GM19467 (cell line): ENCODE results near the gene FOXL3.
"Not testable (repeated sequence)": the region's sequence is repeated elsewhere in the genome, so short reads cannot be mapped to it uniquely, and the experiment has no call there.

Experiments
- ATAC-seq: cut with Tn5 transposase; IDR thresholded peaks from one replicate; pipeline ENCODE4 v1.9.1; 2021; ENCODE audit warnings: mild to moderate bottlenecking, moderate library complexity; ENCODE audit not compliant: unreplicated experiment

Gene FOXL3

GRCh38 chr7:286266-286665 lies 3.7 kb upstream of the FOXL3 start:
- ATAC-seq = no peak

DNA sequence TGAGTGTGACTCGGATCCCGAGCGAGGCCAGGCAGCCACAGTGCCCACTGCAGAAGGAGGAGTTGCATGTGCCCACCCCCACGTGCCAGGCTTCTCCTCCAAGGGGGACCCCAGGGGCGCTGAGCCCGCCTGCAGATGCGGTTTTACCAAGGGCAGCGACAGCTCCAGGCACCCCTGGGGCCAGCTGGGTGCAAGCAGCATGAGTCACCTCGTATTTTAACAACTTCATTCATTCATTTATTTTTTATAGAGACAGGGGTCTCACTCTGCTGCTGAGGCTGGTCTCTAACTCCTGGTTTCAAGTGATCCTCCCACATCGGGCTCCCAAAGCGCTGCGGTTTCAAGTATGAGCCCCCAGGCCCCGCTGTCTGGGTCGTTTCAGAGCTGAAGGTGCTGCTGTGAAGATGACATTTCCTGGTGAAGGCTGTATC lies 1.3 kb upstream of the FOXL3 start:
- ATAC-seq = no peak

DNA sequence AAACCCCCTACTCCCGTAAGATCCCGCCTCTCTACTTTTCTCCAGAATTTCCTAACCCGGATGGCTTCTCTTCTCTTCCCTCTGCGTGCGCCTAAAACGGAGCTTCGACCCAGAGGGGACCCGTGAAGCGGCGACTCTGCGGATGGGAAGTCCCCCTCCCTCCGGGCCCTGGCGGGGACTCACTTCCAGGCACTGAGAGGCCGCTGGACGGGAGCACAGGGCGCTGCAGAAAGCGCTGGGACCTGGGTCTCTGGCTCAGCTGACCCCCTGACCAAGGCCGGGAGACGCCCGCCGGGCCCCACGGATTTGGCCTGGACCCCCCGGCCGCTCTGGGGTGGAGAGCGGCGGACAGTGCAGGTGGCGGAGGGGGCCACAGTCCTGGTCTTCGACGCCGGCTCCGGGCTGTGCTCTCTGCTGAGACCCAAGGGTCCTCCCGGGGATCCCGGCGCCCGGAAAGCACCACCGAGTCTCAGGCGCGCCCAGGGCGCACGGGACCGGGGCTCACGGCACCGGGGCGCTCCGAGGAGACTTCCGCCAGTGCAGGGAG lies 688 bp upstream of the FOXL3 start:
- ATAC-seq = no peak

DNA sequence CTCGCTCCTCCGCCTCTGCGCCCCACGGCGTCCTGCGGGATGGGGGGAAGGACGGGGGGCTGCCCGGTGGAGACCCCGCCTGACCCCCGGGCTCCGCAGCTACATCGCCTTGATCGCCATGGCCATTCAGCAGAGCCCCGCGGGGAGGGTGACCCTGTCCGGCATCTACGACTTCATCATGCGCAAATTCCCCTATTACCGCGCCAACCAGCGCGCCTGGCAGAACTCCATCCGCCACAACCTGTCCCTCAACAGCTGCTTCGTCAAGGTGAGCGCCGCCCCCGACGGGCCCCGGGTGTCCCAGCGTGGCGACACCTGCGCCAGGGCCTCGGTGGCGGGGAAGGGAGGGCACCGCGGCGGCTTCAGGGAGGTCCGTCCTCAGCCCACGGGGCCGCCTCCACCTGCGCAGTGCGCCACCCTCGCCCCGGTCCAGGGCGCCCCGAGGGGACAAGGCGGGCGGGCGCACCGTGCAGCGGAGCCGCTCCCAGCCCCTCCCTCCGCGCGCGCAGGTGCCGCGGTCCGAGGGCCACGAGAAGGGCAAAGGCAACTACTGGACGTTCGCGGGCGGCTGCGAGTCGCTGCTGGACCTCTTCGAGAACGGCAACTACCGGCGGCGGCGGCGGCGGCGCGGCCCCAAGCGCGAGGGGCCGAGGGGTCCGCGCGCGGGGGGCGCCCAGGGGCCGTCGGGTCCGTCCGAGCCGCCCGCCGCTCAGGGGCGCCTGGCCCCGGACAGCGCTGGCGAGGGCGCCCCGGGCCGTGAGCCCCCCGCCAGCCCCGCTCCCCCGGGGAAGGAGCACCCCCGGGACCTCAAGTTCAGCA lies 793 bp downstream of the FOXL3 start:
- ATAC-seq = no peak

GRCh38 chr7:291373-292092 lies 1.6 kb downstream of the FOXL3 start:
- no peak for ATAC-seq

DNA sequence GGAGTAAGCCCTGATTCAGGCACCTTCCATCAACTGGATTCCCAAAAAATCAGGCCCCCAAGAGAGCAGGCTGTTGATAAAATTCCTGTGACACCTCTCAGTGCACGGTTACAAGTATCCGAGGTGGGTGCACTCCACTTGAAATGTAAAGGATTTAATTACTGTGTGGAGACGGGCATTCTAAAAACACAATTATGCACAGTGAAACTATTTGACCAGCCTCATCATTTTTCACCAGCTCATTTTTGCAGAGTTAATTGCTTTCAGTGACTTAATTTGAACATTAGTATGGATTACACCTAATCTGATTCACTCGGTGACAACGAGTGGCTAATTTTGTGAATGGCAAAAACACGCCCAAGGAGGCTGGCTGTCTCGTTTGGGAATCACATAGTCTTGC lies 2.3 kb downstream of the FOXL3 start:
- no peak for ATAC-seq

- no peak for ATAC-seq
These were observed 2.9 kb downstream of the FOXL3 start for GRCh38 chr7:292826-293225.

GRCh38 chr7:293681-294439 lies 3.9 kb downstream of the FOXL3 start:
- no peak for ATAC-seq

DNA sequence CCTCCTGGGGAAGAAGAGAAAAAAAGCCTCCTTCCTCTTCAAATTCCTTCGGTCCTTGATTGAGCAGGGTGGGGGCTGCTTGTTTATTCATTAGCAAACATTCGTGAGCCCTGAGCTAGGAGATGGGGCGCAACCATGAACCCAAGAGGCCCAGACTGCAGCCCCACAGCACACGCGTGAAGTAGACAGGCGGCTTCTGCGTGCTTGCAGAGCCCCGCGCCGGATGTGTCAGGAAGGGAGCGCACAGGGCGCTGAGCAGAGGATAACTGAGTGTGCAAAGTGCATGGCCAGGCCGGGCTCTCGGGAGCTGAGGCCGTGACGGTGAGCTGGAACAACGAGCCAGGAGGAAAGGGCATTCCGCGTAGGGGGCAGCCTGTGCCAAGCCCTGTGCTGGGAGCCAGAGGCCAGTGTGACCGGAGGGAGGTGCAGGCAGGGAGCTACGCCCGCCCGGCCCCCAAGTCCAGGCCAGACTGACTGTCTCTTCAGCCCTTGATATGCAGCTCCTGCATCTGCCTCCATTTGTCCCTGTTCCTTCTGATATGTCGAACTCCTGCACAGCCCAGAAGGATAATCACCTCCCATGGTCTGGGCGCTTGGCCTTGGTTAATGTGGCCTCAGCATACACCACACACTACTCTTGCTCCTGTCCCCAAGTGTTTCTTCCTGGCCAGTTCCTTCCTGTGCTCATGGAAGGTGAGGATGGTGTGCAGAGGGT lies 4.6 kb downstream of the FOXL3 start:
- no peak for ATAC-seq

DNA sequence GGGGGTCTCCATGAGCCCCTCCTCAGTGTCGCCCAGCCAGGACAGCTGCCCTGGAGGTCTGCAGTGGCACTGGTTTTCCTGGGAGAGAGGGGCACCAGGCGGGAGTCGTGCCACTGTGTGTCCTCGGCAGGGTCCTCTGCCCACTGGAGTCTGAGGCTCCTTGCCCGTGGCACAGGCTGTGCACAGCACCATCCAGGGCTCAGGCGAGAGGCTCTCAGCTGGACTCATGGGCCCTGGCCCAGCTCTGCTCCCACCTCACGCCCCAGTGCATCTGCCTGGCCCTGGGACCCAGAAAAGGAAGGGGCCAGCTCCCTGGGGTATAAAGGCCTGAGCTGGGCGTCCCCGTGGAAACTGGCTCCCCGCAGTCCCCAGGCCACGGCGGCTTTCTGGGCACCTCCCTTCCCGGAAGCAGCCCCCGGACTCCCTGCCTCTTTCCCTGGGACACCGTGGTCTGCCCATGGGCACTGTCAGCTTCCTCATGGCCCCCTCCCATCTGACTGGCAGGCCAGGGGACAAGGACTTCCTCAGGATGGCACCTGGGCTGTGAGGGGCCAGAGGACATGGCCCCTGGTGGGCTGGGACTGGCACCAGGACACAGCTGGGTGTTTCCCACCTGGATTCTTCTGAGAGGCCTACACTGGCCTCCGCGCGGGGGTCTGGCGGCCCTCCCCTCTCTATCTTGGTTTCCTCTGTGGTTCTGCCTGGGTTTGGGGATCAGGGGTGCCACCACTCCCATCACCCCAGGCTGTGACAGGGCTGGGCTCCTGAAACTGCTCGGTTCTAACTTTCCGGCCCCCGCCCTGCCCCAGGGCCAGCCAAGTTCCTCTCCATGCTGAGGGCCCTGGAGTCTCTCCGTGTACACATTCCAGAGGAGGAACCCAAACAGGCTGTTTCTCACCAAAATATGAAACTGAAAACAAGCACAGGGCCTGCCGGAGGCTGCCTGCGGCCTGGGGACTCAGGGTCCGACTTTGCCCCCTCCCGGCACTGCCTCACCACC lies 5.5 kb downstream of the FOXL3 start:
- ATAC-seq = no peak

DNA sequence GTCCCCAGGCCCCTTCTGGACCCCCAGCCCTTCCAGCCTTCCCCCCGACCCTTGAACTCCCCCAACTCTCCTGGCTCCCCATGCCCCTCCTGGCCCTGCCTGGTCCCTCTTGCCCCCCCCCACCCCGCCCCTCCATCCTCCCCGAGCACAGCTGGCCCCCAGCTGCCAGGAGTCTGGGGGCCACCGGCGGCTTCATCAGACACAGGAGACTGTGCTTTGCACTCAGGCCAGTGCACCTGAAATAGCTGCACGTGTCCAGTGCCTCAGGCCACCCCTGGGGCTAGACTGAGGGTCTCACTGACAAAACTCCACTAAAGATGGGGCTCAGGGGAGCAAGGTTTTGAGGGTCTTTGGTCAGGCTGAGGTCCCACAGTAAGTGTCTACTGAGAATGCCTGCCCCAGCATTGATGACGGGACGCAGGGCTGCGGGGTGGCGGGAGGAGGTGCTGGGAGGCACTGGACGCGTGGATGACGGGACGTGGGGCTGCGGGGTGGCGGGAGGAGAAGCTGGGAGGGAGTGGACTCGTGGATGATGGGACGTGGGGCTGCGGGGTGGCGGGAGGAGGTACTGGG lies 6.5 kb downstream of the FOXL3 start:
- ATAC-seq = no peak

DNA sequence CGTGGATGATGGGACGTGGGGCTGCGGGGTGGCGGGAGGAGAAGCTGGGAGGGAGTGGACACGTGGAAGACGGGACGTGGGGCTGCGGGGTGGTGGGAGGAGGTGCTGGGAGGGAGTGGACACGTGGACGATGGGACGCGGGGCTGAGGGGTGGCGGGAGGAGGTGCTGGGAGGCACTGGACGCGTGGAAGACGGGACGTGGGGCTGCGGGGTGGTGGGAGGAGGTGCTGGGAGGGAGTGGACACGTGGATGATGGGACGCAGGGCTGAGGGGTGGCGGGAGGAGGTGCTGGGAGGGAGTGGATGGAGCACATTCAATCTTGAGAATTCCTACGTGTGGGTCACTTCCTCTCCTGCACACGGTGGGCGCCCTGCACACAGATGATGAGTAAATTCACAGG lies 7.2 kb downstream of the FOXL3 start:
- not testable (repeated sequence) for ATAC-seq

- ATAC-seq = no peak
These were observed 7.8 kb downstream of the FOXL3 start for GRCh38 chr7:297611-298374.

DNA sequence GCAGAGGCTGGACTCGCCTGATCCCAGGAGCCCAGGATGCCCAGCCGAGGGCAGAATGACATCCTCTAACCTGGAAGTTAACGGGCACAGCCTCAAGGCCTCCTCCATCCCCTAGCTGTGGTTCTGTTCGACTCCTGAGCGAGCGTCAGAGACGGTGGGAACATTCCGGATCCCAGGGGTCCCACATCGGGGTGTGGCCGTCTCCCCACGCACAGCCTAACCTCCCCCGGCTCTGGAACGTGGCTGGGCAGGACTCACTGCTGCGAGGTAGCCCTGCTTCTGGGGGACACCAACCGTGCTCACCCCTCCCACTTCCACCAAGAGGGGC lies 8.4 kb downstream of the FOXL3 start:
- ATAC-seq = no peak

GRCh38 chr7:298743-299142 lies 8.8 kb downstream of the FOXL3 start:
- no peak for ATAC-seq

GRCh38 chr7:299169-299568 lies 9.2 kb downstream of the FOXL3 start:
- ATAC-seq = no peak

- ATAC-seq = no peak
These were observed 9.7 kb downstream of the FOXL3 start for GRCh38 chr7:299628-300027.

GRCh38 chr7:300048-300447 lies 10.1 kb downstream of the FOXL3 start:
- no peak for ATAC-seq
